ENCODE measurements around the gene CLDND2.
"Not testable (repeated sequence)": the region's sequence is repeated elsewhere in the genome, so short reads cannot be mapped to it uniquely, and the experiment has no call there.

CLDND2 gene, protein sequence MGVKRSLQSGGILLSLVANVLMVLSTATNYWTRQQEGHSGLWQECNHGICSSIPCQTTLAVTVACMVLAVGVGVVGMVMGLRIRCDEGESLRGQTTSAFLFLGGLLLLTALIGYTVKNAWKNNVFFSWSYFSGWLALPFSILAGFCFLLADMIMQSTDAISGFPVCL

GRCh38 chr19:51368366-51369282 is at the start of gene CLDND2:
Gene CLDND2 (minus strand): TSS chr19:51369003. CDS start chr19:51368577, 426 bp downstream.
- peak; percentile 4 for DNase-seq

- no peak for DNase-seq
Observed at GRCh38 chr19:51417810-51418157, 49.0 kb upstream of the CLDND2 start.

DNA sequence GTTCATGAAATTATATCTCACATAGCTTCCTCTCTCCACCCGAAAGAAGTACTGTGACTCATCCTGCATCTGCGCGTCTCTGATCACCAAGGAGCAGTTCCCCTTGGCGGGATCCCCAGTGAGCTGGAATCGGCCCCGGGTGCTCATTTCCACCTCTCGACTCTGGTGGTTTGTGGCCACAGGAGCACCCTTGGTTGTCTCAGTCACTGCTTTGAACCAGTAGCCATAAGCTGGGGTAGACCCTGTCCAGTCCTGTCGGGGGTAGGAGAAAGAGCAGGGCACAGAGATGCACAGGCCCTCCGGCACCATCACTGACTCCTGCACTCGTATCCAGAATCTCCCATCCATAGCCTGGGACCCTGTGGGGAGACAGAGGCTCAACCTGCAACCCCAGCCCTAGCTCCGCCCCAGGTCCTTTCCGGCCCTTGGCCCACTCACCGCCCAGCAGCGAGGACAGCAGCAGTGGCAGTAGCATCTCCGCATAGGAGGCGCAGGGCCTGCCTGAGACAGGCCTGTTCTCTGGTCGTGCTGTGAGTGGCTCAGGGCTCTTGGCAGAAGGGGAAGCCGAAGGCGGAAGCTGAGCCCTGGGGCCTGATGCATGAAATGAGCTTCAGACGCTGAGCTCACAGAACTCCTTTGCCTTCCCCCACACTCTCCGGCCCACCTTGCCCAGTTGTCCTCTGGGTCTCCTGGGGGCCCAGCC is 48.5 kb upstream of the CLDND2 start, which contains the start of gene SIGLEC10:
SIGLEC10 (minus strand) TSS at position 536 of the 703 bp plus-strand sequence; CDS start at position 475, 61 bp downstream.
- DNase-seq: no peak

- DNase-seq: not testable (repeated sequence)
Observed at GRCh38 chr19:51416422-51416821, 47.6 kb upstream of the CLDND2 start.

DNA sequence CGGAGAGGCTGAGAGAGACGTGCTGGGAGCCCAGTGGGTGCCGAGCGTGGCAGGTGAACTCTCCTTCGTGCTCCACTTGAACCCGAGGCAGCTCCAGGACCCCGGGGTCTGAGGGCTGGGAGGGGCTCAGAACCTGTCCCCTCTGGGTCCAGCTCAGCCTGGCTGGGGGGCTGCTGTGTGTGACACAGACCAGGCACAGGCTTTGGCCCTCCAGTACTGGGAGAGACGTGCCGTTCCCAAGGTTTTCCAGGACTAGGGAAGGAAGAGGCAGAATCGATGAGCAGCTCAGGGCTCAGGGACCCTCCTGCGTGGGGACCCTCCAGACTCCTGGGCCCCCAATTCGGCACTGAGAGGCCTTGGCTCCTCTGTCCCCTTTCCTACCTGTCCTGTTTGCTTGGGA is 46.4 kb upstream of the CLDND2 start:
- no peak for DNase-seq

GRCh38 chr19:51410950-51411748 is 42.3 kb upstream of the CLDND2 start:
- DNase-seq: no peak

DNA sequence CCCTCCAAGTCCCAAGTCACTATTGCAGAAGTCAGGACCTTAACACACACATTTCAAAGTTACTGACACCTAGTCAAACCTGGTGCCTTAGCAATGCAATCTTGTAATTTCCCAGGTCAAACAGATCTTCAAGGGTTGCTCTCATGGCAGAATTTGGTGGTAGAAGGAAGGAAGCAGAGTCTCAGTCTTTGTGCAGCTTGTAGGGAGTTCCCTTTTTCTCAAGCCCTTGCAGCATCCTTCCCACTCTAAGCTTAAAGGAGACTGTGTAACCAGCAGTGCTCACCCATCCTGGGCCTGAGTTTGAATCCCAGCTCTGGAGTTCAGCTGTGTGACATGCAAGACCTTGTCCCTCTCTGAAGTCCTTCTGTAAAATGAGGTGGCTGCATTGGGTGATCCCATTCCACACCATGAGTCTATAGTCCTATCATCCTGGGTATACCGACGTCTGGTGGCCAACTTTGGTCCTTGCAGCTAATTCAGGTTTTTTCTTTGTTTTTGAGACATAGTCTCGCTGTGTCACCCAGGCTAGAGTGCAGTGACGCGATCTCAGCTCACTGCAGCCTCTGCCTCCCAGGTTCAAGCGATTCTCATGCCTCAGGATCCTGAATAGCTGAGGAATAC is 38.8 kb upstream of the CLDND2 start:
- DNase-seq: no peak

- DNase-seq: no peak
Observed at GRCh38 chr19:51402117-51402516, 33.3 kb upstream of the CLDND2 start.

DNA sequence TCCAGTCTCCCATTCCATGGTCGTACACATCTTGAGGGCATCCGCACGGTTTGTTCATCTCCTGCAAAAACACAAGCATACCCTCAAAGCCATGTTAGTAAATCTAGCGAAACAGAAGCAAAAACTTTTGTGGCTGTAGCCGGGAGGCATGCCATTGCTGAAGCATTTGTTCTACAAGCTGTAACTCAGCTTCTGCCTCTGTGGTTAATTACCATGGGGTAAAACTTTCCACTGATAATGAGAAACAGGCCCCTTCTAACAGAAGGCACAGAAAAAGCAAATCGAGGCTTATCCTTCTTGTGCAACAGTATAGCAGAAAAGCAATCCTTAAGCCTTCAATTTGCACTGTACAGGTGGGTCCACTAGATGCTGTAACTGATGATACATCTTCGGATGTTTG is 31.1 kb upstream of the CLDND2 start:
- not testable (repeated sequence) for DNase-seq

DNA sequence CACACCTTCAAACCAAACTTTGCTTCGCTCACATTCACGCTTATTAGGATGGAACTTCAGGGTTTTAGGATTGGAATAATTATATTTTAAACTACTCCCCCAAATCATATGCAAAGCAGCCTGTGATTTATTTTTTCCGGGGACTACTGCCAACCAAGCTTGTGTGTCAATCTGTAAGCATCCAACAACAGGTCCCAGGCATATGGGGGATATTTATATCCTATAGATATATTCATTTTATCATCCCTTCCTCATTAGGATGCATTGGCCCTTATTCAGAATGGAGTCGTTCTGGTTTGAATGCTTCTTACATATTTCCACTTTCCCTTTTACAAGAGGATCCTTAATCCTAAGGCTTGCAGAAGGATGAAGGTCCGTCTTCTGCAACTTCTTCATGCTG is 30.4 kb upstream of the CLDND2 start:
- no peak for DNase-seq

DNA sequence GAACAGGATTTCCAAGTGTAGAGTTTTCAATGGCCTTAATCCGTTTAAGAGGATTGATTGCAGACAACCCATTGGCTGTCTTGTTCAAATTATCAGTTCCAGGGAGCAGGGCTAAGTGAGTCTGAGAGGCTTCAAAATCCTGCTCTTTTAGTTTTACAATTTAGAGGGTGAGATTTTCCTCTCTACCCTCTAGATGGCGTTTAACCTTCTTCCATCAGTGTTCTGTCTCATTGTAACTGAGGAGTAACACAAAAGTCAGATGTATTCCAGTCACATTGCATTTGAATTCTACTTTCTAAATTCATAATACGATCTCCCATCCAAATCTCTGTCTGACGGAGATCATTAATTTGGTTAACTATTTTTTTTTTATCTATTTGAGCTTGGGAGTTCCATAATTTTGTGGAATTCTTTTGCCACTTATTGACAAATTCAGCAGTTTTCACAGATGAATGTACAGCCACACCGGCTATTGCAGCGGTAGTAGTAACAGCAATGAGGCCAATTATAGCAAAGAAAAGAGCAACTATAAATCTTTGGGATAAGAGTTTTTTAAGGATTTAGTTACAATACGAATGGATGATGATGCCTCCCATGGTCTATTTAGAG is 29.4 kb upstream of the CLDND2 start:
- no peak for DNase-seq

DNA sequence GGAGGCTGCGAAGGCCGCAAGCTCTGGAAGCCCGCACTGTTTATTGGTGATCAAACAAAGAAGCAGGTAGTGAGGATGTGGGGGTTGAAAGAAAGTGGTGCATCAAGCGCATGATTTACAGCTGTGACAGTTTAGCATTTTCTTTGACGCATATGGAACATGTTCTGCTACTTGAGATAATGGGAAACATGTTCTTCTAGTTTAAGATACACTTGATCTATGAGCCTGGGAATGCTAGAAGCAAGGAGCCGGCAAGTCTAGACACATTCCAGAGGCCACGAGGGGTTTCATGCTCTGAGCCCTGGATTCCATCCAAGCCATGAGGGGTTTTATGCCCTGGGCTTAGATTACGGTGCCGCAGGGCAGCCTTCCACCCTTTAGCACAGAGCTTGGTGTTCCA is 28.6 kb upstream of the CLDND2 start:
- not testable (repeated sequence) for DNase-seq

GRCh38 chr19:51396175-51396574 is 27.4 kb upstream of the CLDND2 start:
- DNase-seq: no peak

- DNase-seq: peak; percentile 98
Observed at GRCh38 chr19:51394050-51394836, 25.4 kb upstream of the CLDND2 start.

DNA sequence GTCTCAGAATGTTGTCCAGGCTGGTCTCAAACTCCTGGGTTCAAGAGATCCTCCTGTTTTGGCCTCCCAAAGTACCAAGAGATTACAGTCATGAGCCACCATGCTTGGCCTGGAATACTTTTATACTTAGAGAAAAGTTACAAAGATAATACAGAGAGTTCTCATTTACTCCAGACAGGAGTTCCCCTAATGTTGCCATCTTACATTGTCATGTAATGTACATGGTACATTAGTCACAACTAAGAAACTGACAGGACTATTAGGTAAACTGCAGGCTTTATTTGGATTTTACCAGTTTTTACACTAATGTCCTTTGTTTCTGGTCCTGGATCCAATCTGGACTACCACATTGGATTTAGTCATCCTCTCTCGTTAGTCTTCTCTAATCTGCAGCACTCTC is 23.9 kb upstream of the CLDND2 start:
- DNase-seq: no peak

GRCh38 chr19:51391073-51391611 is 22.3 kb upstream of the CLDND2 start:
- DNase-seq: no peak

- no peak for DNase-seq
Observed at GRCh38 chr19:51389143-51389542, 20.3 kb upstream of the CLDND2 start.

- DNase-seq: no peak
Observed at GRCh38 chr19:51387924-51388389, 19.2 kb upstream of the CLDND2 start, which contains the start of gene LIM2. Gene LIM2 (minus strand): TSS chr19:51387974. CDS start chr19:51387443, 531 bp downstream.

DNA sequence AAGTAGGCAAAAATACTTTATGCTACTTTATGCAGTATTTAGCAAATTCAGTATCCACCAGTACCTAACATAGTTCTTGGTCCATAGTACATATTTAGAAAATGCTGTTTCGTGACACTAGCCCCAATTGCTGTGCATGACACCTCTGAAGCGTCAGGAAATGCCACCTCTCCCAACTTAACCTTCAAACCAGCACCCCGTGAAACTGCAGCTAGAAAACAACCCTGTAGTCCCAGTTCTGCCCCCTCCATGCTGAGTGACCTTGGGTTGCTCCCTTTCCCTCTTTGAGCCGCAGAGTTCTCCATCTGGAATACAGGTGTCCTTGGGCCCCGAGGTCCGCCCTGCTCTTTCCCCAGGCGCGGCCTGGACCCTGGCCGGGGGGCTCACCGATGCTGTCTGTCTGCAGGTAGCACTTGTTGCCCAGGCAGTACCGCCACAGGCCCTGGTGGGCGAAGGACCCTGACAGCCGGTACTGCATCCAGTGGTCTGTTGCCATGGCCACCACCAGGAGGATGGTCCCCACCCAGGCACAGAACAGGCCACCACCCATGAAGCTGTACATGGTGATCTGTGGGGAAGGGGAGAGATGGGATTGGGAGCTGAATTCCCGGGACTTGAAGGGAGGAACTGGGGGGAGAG is 18.2 kb upstream of the CLDND2 start:
- no peak for DNase-seq

GRCh38 chr19:51382004-51382403 is 13.2 kb upstream of the CLDND2 start:
- no peak for DNase-seq
